PC-3 (cell line): ENCODE measurements around the gene HPSE2. TPM values are rescaled to one million over a fixed set of nuclear protein-coding genes. Genes with fewer than 3 reads are reported as not detected.

Experiments used
- ATAC-seq: fragments of 200-7000 bp; cut with Tn5 transposase; 2 replicates; pipeline ENCODE4 v1.9.1; 2020; ENCODE audit warnings: mild to moderate bottlenecking, moderate library complexity
- BruUV-seq: library from RNA; stranded (reverse); fragments of 400-500 nt; replicated peaks from 2 replicates; lab custom pipeline; 2021; lab: Mats Ljungman, UMichigan
- CTCF ChIA-PET: fragments of 300-600 bp; sonication (Branson Sonifier 250); formaldehyde crosslinking; loops from one replicate; lab custom pipeline; 2022; ENCODE audit warnings: antibody characterized with exemption; lab: Charles Lee
- POLR2A ChIA-PET: fragments of 300-600 bp; sonication (Branson Sonifier 250); formaldehyde crosslinking; loops from one replicate; lab custom pipeline; 2022; ENCODE audit warnings: antibody characterized with exemption; ENCODE audit not compliant: unreplicated experiment; lab: Charles Lee
- DNase-seq: peaks from one replicate; pipeline ENCODE4 v3.0.0-alpha.2; 2015
- H2AFZ ChIP-seq: fragments of 300-600 bp; sonication (generic); 2 replicates; pipeline ENCODE4 v1.6.0; 2016; ENCODE audit warnings: antibody characterized with exemption, low read length
- H3F3A ChIP-seq: fragments of 300-600 bp; sonication (generic); one replicate; pipeline ENCODE4 v1.6.0; 2017; ENCODE audit warnings: antibody characterized with exemption, low read length, control low read depth, mild to moderate bottlenecking; ENCODE audit not compliant: unreplicated experiment
- H3K27ac ChIP-seq: fragments of 300-600 bp; sonication (generic); 2 replicates; pipeline ENCODE4 v1.5.1; 2016; ENCODE audit warnings: mild to moderate bottlenecking, low read length
- H3K27me3 ChIP-seq: fragments of 300-600 bp; sonication (generic); 2 replicates; pipeline ENCODE4 v1.6.1; 2016; ENCODE audit warnings: low read length, mixed read lengths
- H3K36me3 ChIP-seq: fragments of 300-600 bp; sonication (generic); 2 replicates; pipeline ENCODE4 v1.6.1; 2016; ENCODE audit warnings: low read depth, mixed run types, low read length, mixed read lengths
- H3K4me1 ChIP-seq: fragments of 300-600 bp; sonication (generic); 2 replicates; pipeline ENCODE4 v1.5.1; 2016; ENCODE audit warnings: low read length; ENCODE audit not compliant: insufficient read depth
- H3K4me2 ChIP-seq: fragments of 300-600 bp; sonication (generic); 2 replicates; pipeline ENCODE4 v1.6.0; 2016; ENCODE audit warnings: low read length
- H3K4me3 ChIP-seq: fragments of 300-600 bp; sonication (generic); 2 replicates; pipeline ENCODE4 v1.5.1; 2016; ENCODE audit warnings: mild to moderate bottlenecking, low read length, mixed read lengths
- H3K79me2 ChIP-seq: fragments of 300-600 bp; sonication (generic); 2 replicates; pipeline ENCODE4 v1.6.1; 2017; ENCODE audit warnings: low read length, mixed read lengths
- H3K9ac ChIP-seq: fragments of 300-600 bp; sonication (generic); 2 replicates; pipeline ENCODE4 v1.6.0; 2016; ENCODE audit warnings: mild to moderate bottlenecking, low read length
- H3K9me2 ChIP-seq: fragments of 300-600 bp; sonication (generic); replicated peaks from 2 replicates; pipeline ENCODE4 v1.6.1; 2016; ENCODE audit warnings: mixed run types, low read length, mixed read lengths
- H3K9me3 ChIP-seq: fragments of 300-600 bp; sonication (generic); 2 replicates; pipeline ENCODE4 v1.6.1; 2016; ENCODE audit warnings: low read length, mixed read lengths
- H4K20me1 ChIP-seq: fragments of 300-600 bp; sonication (generic); 2 replicates; pipeline ENCODE4 v1.6.1; 2016; ENCODE audit warnings: low read length, mixed read lengths
- CTCF ChIP-seq: fragments of 300-600 bp; sonication (generic); conservative IDR thresholded peaks from 2 replicates; pipeline ENCODE4 v1.5.1; 2017; ENCODE audit warnings: antibody characterized with exemption, low read depth, mild to moderate bottlenecking, low read length
- EZH2 ChIP-seq: fragments of 300-600 bp; sonication (generic); IDR thresholded peaks from one replicate; pipeline ENCODE4 v1.6.1; 2017; ENCODE audit warnings: antibody characterized with exemption, mild to moderate bottlenecking, low read length; ENCODE audit not compliant: unreplicated experiment
- EZH2phosphoT487 ChIP-seq: fragments of 300-600 bp; sonication (generic); IDR thresholded peaks from 2 replicates; pipeline ENCODE4 v1.6.1; 2018; ENCODE audit warnings: mild to moderate bottlenecking, antibody characterized with exemption, low read length, borderline replicate concordance
- intact Hi-C: fragments of 100-400 bp; cut with micrococcal nuclease; formaldehyde crosslinking; loops from 2 replicates; pipeline ENCODE4 v1.9.0; 2023
- total RNA-seq: library from RNA; depleted of rRNA; stranded (reverse); fragments of >200 nt; gene quantifications from 2 replicates; pipeline ENCODE4 v1.2.3, GENCODE V29; 2014

Gene HPSE2
- total RNA-seq, 1 experiment from 2014 or later, result 0.15 TPM

- Histone ChIP-seq H3K4me1 (no peaks in the 10 kb centered on the region), H3K36me3 (no peaks in the 10 kb centered on the region), H3K9me3 (no peaks in the 10 kb centered on the region), H3K9ac (no peak overlapping the region), H3K27ac (no peak overlapping the region), H4K20me1 (no peaks in the 10 kb centered on the region), H3K9me2 (no peaks in the 10 kb centered on the region), H3K4me3 (no peak overlapping the region), H2AFZ (no peak overlapping the region), H3K27me3 (peaks cover 10% of the 10 kb centered on the region; the same call in 1 of the 2 replicates), H3F3A (no peaks in the 10 kb centered on the region), H3K4me2 (no peak overlapping the region), H3K79me2 (no peaks in the 10 kb centered on the region)
- intact Hi-C loops, result loop anchor here (5.0 kb wide), 1 partner anchor 380 kb away; no protein-coding TSS in a partner anchor
- BruUV-seq, result no TSS peak
- DNase-seq, result peak; percentile 64
- POLR2A ChIA-PET, result no interaction called here
- ATAC-seq, result peak; percentile 43; the same call in 1 of the 2 replicates
- CTCF ChIA-PET, result no interaction called here
- TF ChIP-seq CTCF (peak; percentile 72), EZH2phosphoT487 (no peak)
Measured at GRCh38 chr10:99172128-99172738, 63.4 kb downstream of the HPSE2 start.

- ChIA-PET POLR2A (no interaction called here), CTCF (no interaction called here)
- no peaks in the 10 kb centered on the region for H3F3A ChIP-seq
- intact Hi-C loops, result loop anchor here (5.0 kb wide), 1 partner anchor 378 kb away; no protein-coding TSS in a partner anchor
- 0 out of 2 replicates have a peak, but pooled peaks cover 10% of the 10 kb centered on the region for H3K27me3 ChIP-seq
- no peaks in the 10 kb centered on the region for H3K4me1 ChIP-seq
- TF ChIP-seq CTCF (no peak), EZH2 (no peak), EZH2phosphoT487 (no peak)
- no peak overlapping the region for H2AFZ ChIP-seq
- H3K36me3 ChIP-seq, result no peaks in the 10 kb centered on the region
- no peak overlapping the region for H3K27ac ChIP-seq
- no peaks in the 10 kb centered on the region for H3K79me2 ChIP-seq
- no peaks in the 10 kb centered on the region for H3K9me3 ChIP-seq
- H4K20me1 ChIP-seq, result no peaks in the 10 kb centered on the region
- H3K9me2 ChIP-seq, result no peaks in the 10 kb centered on the region
- BruUV-seq, result no TSS peak
- no peak for DNase-seq
- no peak overlapping the region for H3K9ac ChIP-seq
- H3K4me3 ChIP-seq, result no peak overlapping the region
- no peak overlapping the region for H3K4me2 ChIP-seq
- no peak for ATAC-seq
Measured at GRCh38 chr10:99170116-99170675, 65.5 kb downstream of the HPSE2 start.

GRCh38 chr10:99161165-99161564 lies 74.5 kb downstream of the HPSE2 start:
- TF ChIP-seq EZH2, result no peak
- no peak for TF ChIP-seq CTCF
- no peak for TF ChIP-seq EZH2phosphoT487
- Histone ChIP-seq H4K20me1 (no peaks in the 10 kb centered on the region), H3K9ac (no peak overlapping the region), H3K79me2 (no peaks in the 10 kb centered on the region), H3K4me1 (no peaks in the 10 kb centered on the region), H3K4me3 (no peak overlapping the region), H3F3A (no peaks in the 10 kb centered on the region), H3K27me3 (0 out of 2 replicates have a peak, but pooled peaks cover 5% of the 10 kb centered on the region), H3K4me2 (no peak overlapping the region), H3K9me2 (no peaks in the 10 kb centered on the region), H3K9me3 (no peaks in the 10 kb centered on the region), H3K36me3 (no peaks in the 10 kb centered on the region), H3K27ac (no peak overlapping the region), H2AFZ (no peak overlapping the region)
- CTCF ChIA-PET, result no interaction called here
- BruUV-seq, result no TSS peak
- POLR2A ChIA-PET, result no interaction called here
- ATAC-seq (no peak), DNase-seq (no peak)
- intact Hi-C loops, result no loop called here
